Panc1 (cell line): ENCODE data around the gene CNOT11.

Experiments
- CTCF ChIP-seq: fragments of 450-650 bp; IDR thresholded peaks from 2 replicates; pipeline ENCODE4 v1.5.1; 2017; ENCODE audit warnings: mild to moderate bottlenecking
- POLR2AphosphoS5 ChIP-seq: IDR thresholded peaks from 2 replicates; pipeline ENCODE4 v1.6.1; 2012; ENCODE audit warnings: mild to moderate bottlenecking, low read depth, low read length, moderate library complexity
- REST ChIP-seq, 2 experiments: IDR thresholded peaks; 2 replicates each; pipeline ENCODE4 v1.6.1; 2011 to 2012; ENCODE audit warnings: low read depth in 2 of 2, control low read depth in 1 of 2, low read length in 1 of 2, mild to moderate bottlenecking in 1 of 2, moderate library complexity in 1 of 2; ENCODE audit not compliant: insufficient read depth in 1 of 2

- TF ChIP-seq CTCF (no peak), POLR2AphosphoS5 (no peak), REST (IDR thresholded peaks at IDR 0.05; ENCODE audit: insufficient read depth in 1 of 2, low read depth in 2 of 2, low read length in 1 of 2) (no peak)
These were observed 52.9 kb downstream of the CNOT11 start for GRCh38 chr2:101305492-101306078.
